KG1 (cell line): ENCODE data around the gene ALPG.
"Not testable (repeated sequence)": the region's sequence is repeated elsewhere in the genome, so short reads cannot be mapped to it uniquely, and the experiment has no call there.

Source experiments
- DNase-seq: peaks from one replicate; lab custom pipeline; 2025; lab: John Stamatoyannopoulos, UW

Gene ALPG

DNA sequence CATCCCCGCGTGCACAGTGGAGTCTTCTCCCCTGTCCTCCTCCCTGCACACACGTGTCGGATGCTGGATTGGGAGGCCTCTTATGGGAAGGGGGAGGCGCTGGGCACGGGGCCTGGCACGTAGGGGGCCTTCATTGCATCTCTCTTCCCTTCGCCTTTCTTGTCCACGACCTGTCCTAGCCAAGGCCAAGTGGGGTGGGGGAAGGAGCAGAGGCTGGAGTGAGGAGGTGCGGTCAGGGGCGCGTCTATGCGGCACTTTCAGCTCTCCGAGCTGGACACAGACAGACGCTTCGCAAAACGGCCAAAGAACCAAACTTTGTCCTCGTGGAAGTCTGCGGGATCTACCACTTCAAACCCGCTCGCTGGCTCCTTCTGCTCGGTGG is 13.4 kb downstream of the ALPG start:
- no peak for DNase-seq

DNA sequence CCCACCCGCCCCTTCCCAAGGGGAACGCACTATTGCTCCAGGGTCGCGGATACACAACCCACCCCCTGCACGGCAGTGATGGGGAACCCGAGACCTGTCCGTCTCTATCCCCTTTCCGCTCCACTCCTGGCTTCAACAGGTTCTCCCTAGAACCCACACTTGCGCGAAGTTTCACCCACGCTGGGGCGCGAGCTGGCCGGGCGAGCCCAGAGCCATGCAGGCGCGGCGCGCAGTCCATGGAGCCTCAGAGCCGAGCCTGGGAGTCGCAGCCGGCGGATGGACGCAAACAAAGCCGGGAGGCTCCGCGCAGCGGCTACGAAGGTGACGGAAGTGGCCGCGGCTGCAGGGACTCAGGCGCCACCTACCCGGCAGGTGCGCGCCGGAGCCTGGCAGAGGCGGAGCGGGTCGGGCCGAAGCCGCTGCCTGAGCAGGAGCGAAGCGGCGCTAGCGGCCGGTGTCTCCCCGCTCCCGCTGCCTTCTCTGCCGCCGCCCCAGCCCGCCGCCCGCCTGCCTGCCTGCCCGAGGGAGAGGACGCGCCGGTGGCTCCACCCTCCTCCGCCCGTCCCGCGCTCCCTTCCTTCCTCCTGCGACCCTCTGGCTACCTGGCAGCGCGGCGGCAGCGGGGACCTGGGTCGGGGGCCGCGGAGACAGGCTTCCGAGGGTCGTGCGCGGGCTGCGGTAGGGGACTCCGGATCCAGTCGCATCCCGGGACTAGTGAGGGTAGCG is 14.0 kb downstream of the ALPG start:
- DNase-seq = no peak

DNA sequence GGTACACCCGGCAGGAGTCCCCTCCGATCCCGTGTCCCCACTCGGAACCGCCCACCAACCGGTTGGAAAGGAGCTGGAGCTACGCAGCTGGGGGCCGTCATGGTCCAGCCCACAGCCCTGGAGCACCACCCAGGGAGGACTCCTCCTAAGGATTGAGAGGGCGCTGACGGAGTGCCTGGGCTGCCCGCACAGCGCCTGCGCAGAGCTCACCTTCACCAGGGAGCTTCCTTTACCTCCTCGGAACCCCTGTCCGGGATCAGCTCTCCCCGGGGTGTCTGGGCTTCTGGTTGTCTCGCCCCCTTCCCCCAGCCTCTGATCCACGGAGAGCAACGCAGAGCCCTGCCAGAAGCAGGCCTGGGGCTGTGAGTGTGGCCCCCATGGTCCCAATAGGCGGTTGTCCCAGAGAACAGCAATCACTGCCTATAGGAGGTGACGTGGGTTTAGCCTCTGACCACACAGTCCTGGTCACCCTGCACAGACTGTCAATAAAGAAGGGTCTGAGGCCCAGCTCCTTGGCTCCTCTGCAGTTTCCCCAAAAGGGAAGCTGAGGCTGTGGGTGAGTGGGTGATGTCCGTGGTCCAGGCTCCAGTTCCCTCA is 14.6 kb downstream of the ALPG start:
- DNase-seq = no peak

DNA sequence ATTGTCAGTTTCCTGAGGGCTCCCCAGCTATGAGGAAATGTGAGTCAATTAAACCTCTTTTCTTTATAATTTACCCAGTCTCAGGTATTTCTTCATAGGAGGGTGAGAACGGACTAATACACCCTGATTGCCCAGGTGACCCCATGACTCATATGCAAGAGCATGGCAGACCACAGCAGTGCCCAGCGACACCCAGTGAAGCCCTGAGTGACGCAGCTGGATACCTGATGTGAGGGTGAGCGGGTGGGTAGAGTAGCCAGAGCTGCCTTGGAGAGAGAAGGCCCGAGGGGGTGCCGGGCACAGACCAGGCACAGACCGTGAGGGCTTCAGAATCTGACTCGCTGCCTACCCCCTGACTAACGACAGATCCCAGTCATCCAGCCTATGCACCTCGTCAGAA is 15.4 kb downstream of the ALPG start:
- no peak for DNase-seq

DNA sequence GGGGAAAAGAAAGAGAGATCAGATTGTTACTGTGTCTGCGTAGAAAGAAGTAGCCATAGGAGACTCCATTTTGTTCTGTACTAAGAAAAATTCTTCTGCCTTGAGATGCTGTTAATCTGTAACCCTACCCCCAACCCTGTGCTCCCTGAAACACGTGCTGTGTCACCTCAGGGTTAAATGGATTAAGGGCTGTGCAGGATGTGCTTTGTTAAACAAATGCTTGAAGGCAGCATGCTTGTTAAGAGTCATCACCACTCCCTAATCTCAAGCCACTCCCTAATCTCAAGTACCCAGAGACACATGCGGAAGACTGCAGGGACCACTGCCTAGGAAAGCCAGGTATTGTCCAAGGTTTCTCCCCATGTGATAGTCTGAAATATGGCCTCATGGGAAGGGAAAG is 16.4 kb downstream of the ALPG start:
- DNase-seq = not testable (repeated sequence)

DNA sequence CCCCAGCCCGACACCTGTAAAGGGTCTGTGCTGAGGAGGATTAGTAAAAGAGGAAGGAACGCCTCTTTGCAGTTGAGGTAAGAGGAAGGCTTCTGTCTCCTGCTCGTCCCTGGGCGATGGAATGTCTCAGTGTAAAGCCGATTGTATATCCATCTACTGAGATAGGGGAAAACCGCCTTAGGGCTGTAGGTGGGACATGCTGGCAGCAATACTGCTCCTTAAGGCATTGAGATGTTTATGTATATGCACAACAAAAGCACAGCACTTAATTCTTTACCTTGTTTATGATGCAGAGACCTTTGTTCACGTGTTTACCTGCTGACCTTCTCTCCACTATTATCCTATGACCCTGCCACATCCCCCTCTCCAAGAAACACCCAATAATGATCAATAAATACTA is 16.8 kb downstream of the ALPG start:
- DNase-seq = not testable (repeated sequence)

DNA sequence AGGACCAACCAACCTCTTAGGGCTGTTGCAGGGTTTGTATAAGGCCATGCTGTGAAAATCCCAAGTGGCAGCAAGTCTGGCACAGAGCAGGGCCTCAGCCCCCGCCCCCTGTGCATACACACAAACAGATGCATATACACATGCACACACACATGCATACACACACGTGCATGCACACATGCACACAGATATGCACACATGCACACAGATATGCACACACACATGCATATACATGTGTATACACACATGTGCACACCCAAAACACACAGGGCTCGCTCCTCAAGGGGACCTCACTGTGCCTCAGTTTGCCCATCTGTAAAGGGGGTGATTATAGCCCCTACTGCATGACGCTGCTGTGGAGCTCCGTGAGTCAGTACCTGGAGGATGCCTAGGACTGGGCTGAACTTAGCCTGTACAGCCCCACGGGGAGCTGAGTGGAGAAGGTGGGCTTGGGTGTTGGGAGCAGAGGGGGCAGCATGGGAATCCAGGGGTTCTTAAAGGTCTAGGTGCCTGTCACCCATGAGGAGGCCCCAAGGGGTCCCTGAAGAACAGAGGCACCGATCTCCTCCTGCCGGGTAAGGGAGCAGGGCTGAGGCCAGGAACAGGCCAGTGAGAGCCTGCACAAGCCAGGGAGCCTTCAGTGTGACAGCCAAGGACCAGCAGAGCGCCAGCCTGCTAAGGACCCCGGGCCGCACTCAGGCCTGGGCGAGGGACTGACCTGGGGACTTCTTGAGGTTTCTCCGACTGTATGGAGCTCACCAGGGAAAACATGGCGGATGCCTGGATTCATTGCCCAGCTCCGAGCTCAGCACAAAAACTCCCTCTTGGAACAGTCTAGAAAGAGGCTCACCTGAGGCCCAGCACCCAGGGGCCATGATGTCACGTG is 25.3 kb downstream of the ALPG start:
- DNase-seq = no peak

DNA sequence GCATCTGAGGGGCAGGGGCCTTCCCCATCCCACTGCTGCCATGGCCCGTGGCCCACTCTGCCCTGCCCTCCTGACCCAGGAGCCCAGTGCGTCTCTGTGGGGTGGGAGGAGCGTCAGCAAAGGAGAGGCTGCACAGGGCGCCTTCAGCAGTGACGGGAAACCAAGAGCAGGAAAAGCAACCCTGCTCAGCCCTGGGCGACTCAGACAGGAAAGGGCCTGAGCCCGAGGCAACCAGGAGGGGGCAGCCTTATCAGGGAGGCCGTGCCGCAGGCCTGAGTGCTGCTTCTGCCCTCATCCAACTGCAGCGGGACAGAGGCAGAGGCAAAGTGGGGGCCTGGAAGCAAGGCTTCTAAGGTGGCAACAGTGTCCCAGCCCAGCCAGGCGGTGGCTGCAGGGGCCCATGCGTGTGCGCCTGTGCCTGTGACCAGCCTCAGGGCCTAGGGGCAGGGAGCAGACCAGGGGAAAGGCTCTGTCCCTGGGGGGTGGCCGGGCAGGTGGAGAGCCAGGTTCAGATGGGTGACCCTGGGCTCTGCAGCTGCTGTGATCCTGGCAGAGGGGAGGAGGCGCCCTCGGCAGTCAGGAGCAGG is 26.0 kb downstream of the ALPG start:
- DNase-seq = no peak

DNA sequence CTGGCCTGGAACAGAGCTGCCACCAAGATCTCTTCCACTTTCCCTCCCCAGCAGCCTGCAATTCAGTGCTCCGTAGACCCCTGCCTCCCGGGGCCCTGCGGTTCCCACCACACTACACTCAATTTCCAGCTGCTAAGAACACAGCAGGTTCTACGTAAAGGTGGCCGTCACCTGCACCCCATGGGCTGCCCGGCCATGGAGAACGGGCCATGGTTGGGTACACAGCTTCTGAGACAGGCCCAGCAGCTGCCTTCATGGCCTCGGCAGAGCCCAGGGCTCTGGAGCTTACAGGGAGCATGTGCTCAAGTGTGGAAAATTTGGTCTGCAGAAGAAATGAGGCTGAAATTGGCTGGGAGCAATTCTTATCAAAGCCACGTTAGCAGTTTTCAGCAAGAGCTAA is 27.0 kb downstream of the ALPG start:
- DNase-seq = not testable (repeated sequence)

DNA sequence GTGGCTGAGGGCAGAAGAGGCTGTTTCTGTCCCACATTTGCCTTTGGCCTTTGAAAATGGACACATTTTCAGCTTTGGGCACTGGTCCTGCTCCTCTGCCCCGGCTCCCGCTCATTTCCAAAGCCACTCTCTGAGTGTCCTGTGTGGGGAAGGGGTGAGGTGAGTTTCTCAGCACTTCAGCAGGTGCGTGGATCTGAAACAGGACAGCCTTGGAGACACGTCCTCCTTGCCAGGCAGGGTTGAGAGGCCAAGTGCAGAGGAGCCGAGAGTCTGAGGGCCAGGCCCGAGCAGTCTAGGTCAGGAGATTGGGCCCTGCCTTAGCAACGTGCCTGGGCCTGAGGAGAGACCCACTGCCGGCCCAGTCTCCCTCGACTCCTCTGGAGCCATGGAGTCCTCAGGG is 27.4 kb downstream of the ALPG start:
- DNase-seq = no peak

DNA sequence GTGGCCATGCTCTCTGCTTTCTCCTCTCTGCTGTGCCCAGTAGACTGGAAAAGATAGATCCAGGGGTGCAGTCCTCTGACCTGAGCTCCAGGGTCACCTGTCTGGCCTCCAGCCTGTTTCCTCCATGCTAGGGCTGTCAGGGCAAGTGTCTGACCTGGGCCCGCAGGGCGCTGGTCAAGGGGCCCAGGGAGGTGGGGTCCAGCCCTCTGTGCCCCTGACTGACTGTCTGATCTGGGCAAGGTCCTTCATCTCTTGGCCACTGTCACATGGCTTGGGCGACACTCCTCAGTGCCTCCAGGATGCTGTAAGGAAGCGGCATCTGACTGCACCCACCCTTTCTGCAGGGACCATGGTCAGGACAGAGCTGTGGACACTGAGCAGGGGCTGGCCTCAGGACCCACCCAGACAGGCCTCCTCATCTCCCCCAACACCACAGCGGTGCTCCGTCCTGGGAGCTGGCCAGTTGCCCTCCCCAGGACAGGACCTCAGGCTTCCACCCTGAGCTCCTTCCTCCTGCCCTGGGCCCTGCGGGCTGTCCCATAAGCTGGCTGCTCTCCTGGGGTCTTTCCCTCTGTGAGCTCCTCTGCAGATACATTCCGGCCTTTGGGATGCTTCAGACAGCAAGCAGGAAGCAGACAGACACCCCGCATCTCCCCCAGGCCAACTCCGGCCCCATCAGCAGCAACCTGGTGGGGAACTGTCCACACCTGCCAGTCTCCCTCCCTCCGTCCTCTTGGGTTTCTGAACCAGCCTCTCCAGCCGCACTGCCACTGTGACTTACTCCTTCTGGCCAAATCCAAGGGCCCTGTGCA is 28.1 kb downstream of the ALPG start:
- no peak for DNase-seq

DNA sequence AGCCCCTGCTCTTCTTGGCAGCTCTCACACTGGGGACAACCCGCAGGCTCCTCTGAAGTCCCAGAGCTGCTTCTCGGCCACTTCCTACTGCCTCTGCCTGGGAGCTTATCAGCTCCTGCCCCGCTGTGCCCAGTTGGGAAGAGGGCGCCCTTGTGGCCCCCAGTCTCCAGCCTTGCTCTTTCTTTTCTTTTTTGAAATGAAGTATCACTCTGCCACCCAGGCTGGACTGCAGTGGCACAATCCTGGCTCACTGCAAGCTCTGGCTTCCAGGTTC is 28.7 kb downstream of the ALPG start:
- DNase-seq = no peak

DNA sequence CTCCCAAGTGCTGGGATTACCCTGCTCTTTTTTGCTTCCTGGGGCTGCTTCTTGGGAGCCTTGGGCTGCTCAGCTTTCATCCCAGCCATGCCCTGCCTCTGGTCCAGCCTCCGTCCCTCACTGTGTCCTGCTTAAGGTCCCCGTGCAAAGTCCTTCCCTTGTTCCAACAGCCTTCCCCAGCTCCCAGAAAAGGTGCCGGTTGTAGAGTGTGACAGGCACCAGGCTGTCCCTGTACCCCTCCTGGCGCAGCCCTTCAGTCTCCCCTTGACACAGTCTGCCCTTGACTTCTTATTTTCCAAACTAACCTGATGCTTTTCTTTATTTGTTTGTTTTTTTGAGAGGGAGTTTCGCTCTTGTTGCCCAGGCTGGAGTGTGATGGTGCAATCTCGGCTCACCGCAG is 29.2 kb downstream of the ALPG start:
- DNase-seq = no peak

DNA sequence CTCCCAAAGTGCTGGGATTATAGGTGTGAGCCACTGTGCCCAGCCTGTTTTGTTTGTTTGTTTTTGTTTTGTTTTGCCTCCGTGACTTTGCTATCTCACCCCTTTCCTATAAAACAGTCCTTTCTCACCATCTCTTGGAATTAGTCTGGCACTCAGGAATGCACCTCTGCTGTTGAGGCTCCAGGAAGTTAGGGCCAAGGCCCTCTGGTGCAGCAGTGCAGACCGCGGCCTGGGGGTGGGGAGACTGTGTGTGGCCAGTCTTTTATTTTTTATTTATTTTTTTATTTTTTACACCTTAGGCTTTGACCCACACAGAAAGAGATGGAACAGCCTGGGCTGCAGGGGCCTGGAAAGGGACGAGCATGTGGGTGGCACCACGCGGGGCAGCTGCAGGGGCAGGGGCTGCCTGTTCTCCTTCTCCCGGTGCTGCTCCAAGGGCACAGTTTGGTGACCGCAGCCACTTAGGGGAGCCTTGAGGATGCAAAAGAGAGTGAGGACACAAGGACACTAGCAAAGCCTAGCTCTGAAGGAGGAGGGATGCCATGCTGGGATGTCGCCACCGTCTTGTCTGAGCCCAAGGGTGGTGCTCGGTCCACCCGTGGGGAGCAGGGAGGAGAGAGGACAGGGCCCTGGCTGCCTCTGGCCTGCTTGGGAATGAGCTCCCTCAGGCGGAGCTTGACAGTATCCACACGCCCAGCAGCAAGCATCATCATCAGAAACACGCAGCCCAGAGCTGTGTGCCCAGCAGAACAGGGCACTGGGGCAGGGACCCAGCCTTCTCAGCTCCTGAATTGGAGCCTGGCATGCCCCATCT is 29.9 kb downstream of the ALPG start:
- no peak for DNase-seq

DNA sequence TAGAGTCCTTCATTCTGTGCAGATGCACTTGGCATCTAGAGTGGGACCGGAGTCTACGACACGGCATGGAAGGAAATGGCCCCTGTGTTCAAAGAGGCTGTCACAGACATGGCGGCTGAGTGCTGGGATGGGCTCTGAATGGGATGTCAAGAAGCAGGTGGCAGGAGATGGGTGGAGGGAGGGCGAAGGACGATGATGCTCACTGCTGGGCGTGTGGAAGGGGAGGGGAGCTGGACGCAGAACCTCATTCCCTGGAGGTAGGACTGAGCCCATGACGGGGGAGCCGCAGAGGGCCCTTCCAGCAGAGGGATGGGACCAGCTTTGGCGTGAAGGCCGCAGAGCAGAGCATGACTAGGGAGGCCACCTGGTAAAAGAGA is 30.5 kb downstream of the ALPG start:
- no peak for DNase-seq

DNA sequence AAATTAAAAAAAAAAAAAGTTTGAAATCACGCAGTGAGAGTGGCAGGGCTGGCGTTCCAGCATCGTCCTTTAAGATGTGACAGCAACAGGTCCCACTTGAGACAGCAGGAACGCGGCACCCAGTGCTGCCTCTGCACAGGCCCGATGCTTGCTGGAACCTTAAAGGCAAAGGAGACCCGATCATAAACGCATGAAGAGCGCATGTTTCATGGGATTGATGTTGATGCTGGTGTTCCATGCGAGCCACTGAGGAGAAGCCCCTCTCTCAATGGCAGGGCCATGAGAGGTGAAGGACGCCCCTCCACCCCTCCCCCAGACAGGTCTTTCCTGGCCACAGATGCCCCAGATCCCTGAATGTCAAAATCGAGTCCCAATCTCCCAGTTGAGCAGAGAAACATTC is 31.4 kb downstream of the ALPG start:
- DNase-seq = no peak

DNA sequence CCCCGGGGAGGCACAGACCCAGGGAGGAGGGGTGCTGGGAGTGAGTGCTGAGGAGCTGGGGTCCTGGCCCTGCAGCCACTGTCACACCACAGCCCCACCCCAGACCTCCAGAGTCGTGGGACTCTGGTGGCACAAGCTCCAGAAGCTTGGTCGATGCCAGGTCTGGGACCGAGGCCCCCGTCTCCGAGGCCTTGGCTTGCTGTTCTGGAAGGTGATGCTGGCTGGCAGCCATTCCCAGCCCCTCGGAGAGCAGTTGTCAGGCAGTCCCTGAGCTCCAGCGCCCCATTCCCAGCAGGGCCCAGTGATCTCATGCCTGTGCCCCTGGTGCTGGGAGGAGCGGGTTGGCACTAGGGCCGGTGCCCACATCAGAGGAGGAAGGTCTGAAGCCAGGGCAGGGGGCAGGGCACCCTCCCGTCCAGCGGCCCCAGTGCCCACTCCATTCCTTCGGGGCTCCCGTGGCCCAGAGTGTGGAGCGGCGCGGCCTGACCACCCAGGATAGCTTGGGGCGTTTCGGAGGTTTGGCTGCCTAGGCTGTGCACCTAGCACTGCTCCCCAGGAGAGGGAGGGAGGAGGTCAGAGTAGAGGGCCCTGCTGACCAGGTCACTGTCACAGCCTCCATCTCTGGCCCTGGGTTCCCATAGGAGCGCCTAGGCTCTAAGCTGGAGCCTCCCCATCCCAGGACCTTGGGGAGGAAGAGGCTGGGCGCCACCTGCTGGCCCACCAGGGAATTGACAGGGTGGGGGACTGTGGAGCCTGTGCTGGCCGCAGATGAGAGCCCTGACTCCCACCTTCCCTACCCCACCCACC is 32.5 kb downstream of the ALPG start:
- no peak for DNase-seq

DNA sequence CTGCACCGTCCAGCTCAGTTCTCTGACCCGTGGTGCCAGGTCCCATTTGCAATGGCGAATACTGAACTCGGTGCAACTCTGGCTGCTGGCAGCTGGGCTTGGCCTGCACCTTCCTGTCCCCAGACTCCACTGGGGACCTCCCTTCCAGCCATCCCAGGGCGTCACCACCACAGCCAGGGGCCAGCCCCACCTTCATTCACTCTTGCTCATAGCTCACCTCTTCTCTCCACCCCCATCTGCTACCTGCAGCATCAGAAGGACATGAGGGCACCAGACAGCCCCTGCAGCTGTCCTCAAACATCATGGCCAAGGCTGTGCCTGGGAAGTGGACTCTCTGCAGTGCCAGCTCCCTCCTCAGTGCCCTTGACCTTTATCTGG is 33.1 kb downstream of the ALPG start:
- no peak for DNase-seq

DNA sequence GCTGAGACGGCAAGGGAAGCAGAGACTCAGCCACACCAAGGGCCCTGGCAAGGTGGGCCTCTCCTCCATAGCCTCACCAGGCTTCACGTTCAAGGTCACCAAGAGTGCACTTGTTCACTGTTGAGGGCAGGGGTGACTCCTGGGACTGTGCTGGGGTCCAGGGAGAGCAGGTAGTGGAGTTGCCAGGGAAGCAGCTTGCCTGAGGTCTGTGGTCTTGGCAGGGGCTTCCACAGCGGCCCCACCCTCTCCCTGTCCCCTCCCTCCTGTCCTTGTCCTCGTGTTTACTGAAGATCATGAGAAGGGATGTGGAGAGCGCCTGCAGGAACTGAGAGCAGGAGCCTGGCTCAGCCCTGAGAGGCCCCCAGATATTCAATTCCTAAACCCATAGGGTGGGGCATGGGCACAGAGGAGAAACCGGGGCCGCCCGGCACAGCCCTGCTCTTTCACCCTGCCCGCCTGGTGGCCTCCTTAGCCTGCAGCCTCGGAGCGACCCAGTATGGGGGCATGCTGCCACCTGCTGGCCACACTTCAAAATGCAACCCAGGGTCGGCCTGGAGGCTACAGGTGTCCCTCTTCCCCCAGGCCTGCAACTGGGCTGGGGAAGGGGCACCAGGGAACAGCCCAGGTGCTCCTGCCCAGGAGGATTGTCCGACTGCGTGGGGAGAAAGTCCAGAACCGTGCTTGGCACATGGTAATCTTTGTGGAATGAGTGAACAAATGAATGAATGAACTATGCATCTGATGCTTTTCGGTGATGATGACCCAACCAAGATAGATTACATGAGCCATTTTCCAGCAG is 33.8 kb downstream of the ALPG start:
- peak; percentile 75 for DNase-seq
